Fibroblast of the aortic adventitia (primary cell): Measurements from ENCODE around the gene ZNF75A. TPM values are rescaled to one million over a fixed set of nuclear protein-coding genes. Genes with fewer than 3 reads are reported as not detected.

Experiments used
- DNase-seq: peaks from one replicate; pipeline ENCODE4 v3.0.0-alpha.2; 2010; ENCODE audit warnings: low read depth
- H3K4me3 ChIP-seq: 2 replicates; pipeline ENCODE4 v1.5.1; 2011; ENCODE audit warnings: low read depth, mild to moderate bottlenecking, control low read depth, low read length, moderate library complexity
- total RNA-seq: library from RNA; depleted of rRNA; stranded (reverse); fragments of >200 nt; gene quantifications from 2 replicates; pipeline ENCODE4 v1.2.3, GENCODE V29; 2012; ENCODE audit warnings: low replicate concordance
- TF ChIP-seq, protein P1 (sequence below): IDR thresholded peaks from 2 replicates; pipeline ENCODE4 v1.5.1; 2011; ENCODE audit warnings: mild to moderate bottlenecking, low read length, control low read depth, inconsistent platforms; ENCODE audit not compliant: insufficient read depth

ZNF75A gene
- total RNA-seq, 1 donor, result 23.6 TPM

DNA sequence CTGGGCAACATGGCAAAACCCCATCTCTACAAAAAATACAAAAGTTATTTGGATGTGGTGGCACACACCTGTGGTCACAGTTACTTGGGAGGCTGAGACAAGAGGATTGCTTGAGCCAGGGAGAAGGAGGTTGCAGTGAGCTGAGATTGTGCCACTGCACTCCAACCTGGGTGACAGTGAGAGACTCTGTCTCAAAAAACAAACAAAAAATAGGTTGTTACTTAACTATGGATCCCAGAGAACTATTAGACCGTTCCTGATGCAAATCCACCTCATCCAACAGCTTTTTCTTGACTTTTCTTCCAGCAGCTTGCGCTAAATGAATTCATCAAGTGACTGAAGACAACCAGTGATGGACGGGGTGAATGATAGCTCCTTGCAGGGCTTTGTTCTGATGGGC is 50.3 kb downstream of the ZNF75A start, which contains the start of gene OR2C1:
TSS of gene OR2C1 (plus strand) at position 301 of the 400 bp plus-strand sequence. CDS start at position 353, 52 bp downstream.
- no peak within 1 kb of the TSS for H3K4me3 ChIP-seq
- TF ChIP-seq, protein P1, sequence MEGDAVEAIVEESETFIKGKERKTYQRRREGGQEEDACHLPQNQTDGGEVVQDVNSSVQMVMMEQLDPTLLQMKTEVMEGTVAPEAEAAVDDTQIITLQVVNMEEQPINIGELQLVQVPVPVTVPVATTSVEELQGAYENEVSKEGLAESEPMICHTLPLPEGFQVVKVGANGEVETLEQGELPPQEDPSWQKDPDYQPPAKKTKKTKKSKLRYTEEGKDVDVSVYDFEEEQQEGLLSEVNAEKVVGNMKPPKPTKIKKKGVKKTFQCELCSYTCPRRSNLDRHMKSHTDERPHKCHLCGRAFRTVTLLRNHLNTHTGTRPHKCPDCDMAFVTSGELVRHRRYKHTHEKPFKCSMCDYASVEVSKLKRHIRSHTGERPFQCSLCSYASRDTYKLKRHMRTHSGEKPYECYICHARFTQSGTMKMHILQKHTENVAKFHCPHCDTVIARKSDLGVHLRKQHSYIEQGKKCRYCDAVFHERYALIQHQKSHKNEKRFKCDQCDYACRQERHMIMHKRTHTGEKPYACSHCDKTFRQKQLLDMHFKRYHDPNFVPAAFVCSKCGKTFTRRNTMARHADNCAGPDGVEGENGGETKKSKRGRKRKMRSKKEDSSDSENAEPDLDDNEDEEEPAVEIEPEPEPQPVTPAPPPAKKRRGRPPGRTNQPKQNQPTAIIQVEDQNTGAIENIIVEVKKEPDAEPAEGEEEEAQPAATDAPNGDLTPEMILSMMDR, result no peak
- DNase-seq, result no peak

DNA sequence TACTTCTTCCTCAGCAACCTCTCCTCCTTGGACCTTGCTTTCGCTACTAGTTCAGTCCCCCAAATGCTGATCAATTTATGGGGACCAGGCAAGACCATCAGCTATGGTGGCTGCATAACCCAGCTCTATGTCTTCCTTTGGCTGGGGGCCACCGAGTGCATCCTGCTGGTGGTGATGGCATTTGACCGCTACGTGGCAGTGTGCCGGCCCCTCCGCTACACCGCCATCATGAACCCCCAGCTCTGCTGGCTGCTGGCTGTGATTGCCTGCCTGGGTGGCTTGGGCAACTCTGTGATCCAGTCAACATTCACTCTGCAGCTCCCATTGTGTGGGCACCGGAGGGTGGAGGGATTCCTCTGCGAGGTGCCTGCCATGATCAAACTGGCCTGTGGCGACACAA is 50.8 kb downstream of the ZNF75A start:
- TF ChIP-seq, protein P1, result no peak
- no peak overlapping the region for H3K4me3 ChIP-seq
- no peak for DNase-seq

DNA sequence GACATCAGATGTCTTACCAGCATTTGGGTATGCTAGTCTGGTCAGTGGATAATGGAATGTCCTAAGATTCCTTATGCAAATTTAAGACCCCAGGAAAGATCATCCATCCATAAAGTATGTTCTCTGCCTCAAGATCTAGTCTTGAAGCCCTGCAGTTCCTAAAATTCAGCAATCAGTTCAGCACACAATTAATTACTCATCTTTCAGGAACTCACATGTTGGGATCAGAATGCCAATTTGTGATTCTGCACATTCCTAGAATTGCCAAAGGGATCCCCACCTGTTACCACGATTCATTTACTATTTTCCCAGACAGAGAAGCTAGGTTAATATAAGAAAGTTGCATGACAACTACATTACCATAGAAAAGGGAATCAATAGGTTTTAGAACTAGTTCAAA is 53.6 kb downstream of the ZNF75A start:
- DNase-seq, result no peak
- TF ChIP-seq, protein P1, result no peak
- H3K4me3 ChIP-seq, result no peak overlapping the region

DNA sequence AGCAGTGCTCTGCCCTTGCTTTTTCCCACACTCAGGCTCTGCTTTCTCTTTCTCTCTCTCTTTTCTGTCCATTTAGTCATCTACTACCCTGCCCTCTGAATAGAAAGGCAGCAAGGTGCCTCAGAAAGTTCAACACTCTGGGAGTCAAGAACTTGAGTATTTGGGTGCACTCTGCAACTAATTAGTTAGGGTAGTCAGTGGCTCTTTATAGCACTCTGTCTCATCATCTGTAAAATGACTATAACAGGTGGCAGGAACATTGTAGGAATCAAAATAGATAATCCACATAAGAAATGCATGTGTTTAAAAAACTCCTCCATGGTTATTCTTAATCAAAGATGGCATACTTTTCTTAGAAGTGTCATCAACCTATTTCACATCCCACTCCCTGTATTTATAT is 57.6 kb downstream of the ZNF75A start:
- no peak for DNase-seq
- TF ChIP-seq, protein P1, result no peak
- H3K4me3 ChIP-seq, result no peak overlapping the region

DNA sequence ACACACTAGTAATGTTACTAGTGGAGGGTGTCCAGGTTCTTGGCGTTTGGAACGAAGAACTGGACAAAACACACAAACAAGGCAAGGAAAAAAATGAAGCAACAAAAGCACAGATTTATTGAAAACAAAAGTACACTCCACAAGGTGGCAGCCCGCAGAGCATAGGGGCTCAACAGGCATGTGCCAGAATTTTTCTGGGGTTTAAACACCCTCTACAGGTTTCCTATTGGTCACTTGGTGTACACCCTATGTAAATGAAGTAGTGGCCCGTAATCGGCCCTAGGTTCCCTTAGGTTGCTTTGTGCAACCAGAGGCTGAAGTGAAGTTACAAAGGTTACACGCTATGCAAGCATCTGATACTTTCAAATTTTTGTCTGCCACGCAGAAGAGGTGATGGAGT is 58.5 kb downstream of the ZNF75A start:
- DNase-seq, result no peak
- TF ChIP-seq, protein P1, result no peak
- no peak overlapping the region for H3K4me3 ChIP-seq

DNA sequence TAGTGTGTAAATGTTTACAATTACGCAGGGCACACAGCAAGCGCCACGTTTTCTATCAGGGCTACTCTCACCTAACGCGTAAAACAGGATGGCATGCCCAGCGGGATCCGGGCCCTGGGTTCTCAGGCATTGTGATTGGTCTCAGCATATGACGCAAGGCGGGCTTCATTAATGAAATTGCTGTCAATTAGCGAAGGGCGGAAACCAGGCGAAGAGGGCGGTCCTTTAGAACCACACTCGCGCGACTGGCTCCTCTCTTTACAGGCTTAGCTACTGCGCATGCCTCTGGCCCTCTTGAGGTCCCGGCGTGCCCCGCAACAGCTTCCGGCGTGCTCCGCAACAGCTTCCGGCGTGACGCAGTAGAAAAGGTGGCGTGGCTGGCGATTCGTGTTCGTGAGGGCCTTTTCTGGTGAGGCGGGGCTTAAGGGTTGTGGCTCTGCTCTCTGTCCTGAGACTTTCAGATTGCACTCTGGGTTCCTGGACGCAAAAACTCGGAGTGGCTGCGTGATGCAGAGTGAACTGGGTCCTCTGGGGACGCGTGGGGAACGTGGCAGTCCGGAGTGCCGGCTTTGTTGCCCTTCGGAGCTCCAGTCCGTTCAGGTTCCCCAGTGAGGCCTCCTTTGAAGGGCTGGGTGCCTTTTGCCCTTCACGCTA is 59.6 kb downstream of the ZNF75A start:
- peak; percentile 94 for DNase-seq
- TF ChIP-seq, protein P1, result no peak
- H3K4me3 ChIP-seq, result peak overlapping the region; percentile 76

Other genes with a start within 250 kb of the ZNF75A start
- gene IL32, start 239.9 kb upstream of the ZNF75A start, total RNA-seq, result 7.6 and 7.8 TPM in 2 replicates
- not detected in 2 replicates for gene ZSCAN10, start 206.2 kb upstream of the ZNF75A start, total RNA-seq
- 12.3 and 14.7 TPM in 2 replicates for gene ZNF205, start 192.9 kb upstream of the ZNF75A start, total RNA-seq
- 6.9 and 7.0 TPM in 2 replicates for gene ZNF213, start 170.5 kb upstream of the ZNF75A start, total RNA-seq
- not detected in 2 replicates for gene OR1F1, start 117.3 kb upstream of the ZNF75A start, total RNA-seq
- 6.6 and 9.7 TPM in 2 replicates for gene ZNF200, start 70.3 kb upstream of the ZNF75A start, total RNA-seq
- under 0.01 TPM in 1 of 2 replicates, not detected in the other for gene MEFV, start 48.9 kb upstream of the ZNF75A start, total RNA-seq
- 30.6 and 95.5 TPM in 2 replicates for gene ZNF263, start 22.0 kb upstream of the ZNF75A start, total RNA-seq
- 1.9 and 6.4 TPM in 2 replicates for gene TIGD7, start 67 bp upstream of the ZNF75A start, total RNA-seq
- 0.09 TPM in 1 of 2 replicates, not detected in the other for gene OR2C1, start 50.4 kb downstream of the ZNF75A start, total RNA-seq
- gene ZSCAN32, start 95.5 kb downstream of the ZNF75A start, total RNA-seq, result 9.0 and 12.7 TPM in 2 replicates
- gene ZNF174, start 95.7 kb downstream of the ZNF75A start, total RNA-seq, result 8.0 TPM in 2 replicates
- 2.5 and 2.8 TPM in 2 replicates for gene ZNF597, start 138.0 kb downstream of the ZNF75A start, total RNA-seq
- gene NAA60, start 138.2 kb downstream of the ZNF75A start, total RNA-seq, result 13.0 and 16.6 TPM in 2 replicates
- gene C16orf90, start 190.0 kb downstream of the ZNF75A start, total RNA-seq, result not detected in 2 replicates
- 20.9 and 105 TPM in 2 replicates for gene CLUAP1, start 195.5 kb downstream of the ZNF75A start, total RNA-seq